OCI-LY1 (cell line): Measurements from ENCODE around the gene COLQ.

Experiments
- H2AFZ ChIP-seq: fragments of 200-600 bp; sonication (generic), shearing (Covaris generic); 2 replicates; pipeline ENCODE4 v1.6.0; 2014; ENCODE audit warnings: antibody characterized with exemption, mild to moderate bottlenecking, low read length
- H3F3A ChIP-seq: fragments of 200-600 bp; sonication (generic), shearing (Covaris generic); 2 replicates; pipeline ENCODE4 v1.6.0; 2014; ENCODE audit warnings: mild to moderate bottlenecking, antibody characterized with exemption, low read length, moderate library complexity; ENCODE audit not compliant: insufficient read depth
- H3K27ac ChIP-seq: fragments of 200-600 bp; sonication (generic); 2 replicates; pipeline ENCODE4 v1.5.1; 2014; ENCODE audit warnings: low read length, mixed run types, mild to moderate bottlenecking, low read depth; ENCODE audit not compliant: poor library complexity, severe bottlenecking
- H3K27me3 ChIP-seq: fragments of 200-600 bp; sonication (generic); 2 replicates; pipeline ENCODE4 v1.6.0; 2014; ENCODE audit warnings: antibody characterized with exemption, mild to moderate bottlenecking, low read length, moderate library complexity; ENCODE audit not compliant: insufficient read depth
- H3K36me3 ChIP-seq: fragments of 200-600 bp; sonication (generic); 2 replicates; pipeline ENCODE4 v1.6.1; 2014; ENCODE audit warnings: mild to moderate bottlenecking, antibody characterized with exemption, low read length, moderate library complexity, mixed read lengths; ENCODE audit not compliant: insufficient read depth
- H3K4me1 ChIP-seq: fragments of 200-600 bp; sonication (generic); 2 replicates; pipeline ENCODE4 v1.5.1; 2014; ENCODE audit warnings: mild to moderate bottlenecking, low read length, moderate library complexity; ENCODE audit not compliant: insufficient read depth, severe bottlenecking
- H3K4me2 ChIP-seq: fragments of 200-600 bp; sonication (generic), shearing (Covaris generic); 2 replicates; pipeline ENCODE4 v1.6.1; 2014; ENCODE audit warnings: low read length
- H3K4me3 ChIP-seq: fragments of 200-600 bp; sonication (generic); 2 replicates; pipeline ENCODE4 v1.5.1; 2014; ENCODE audit warnings: low read length, low read depth, mild to moderate bottlenecking, mixed read lengths; ENCODE audit not compliant: poor library complexity, severe bottlenecking
- H3K79me2 ChIP-seq: fragments of 200-600 bp; shearing (Covaris generic); 2 replicates; pipeline ENCODE4 v1.6.1; 2016; ENCODE audit warnings: mixed run types, low read length, mixed read lengths; ENCODE audit not compliant: insufficient read depth
- H3K9ac ChIP-seq: fragments of 200-600 bp; sonication (generic), shearing (Covaris generic); 2 replicates; pipeline ENCODE4 v1.6.1; 2014; ENCODE audit warnings: mild to moderate bottlenecking, low read length, mixed read lengths
- H3K9me2 ChIP-seq: fragments of 200-600 bp; sonication (generic), shearing (Covaris generic); 2 replicates; pipeline ENCODE4 v1.6.1; 2014; ENCODE audit warnings: low read depth, mild to moderate bottlenecking, low read length, mixed read lengths
- H3K9me3 ChIP-seq: fragments of 200-600 bp; shearing (Covaris generic); 2 replicates; pipeline ENCODE4 v1.6.1; 2014; ENCODE audit warnings: low read length, mixed read lengths
- H4K20me1 ChIP-seq: fragments of 200-600 bp; sonication (generic), shearing (Covaris generic); 2 replicates; pipeline ENCODE4 v1.6.0; 2016; ENCODE audit warnings: mild to moderate bottlenecking, low read length; ENCODE audit not compliant: insufficient read depth
- CTCF ChIP-seq: fragments of 200-600 bp; sonication (generic), shearing (Covaris generic); IDR thresholded peaks from 2 replicates; pipeline ENCODE4 v1.5.1; 2017; ENCODE audit warnings: mild to moderate bottlenecking, antibody characterized with exemption, low read length, moderate library complexity, mixed read lengths
- EZH2 ChIP-seq: fragments of 200-600 bp; sonication (generic), shearing (Covaris generic); IDR thresholded peaks from 2 replicates; pipeline ENCODE4 v1.8.0; 2017; ENCODE audit warnings: borderline replicate concordance, mixed run types, mild to moderate bottlenecking, antibody characterized with exemption, low read length, moderate library complexity, mixed read lengths

The COLQ gene

GRCh38 chr3:15454965-15455364 lies 66.5 kb downstream of the COLQ start:
- no peaks in the 10 kb centered on the region; the same call in 1 of the 2 replicates for H3K27me3 ChIP-seq
- H3K9ac ChIP-seq = no peak overlapping the region

GRCh38 chr3:15453991-15454625 lies 67.4 kb downstream of the COLQ start:
- Histone ChIP-seq H3K36me3 (no peaks in the 10 kb centered on the region), H3K9me2 (no peaks in the 10 kb centered on the region), H3K9ac (no peak overlapping the region), H3K4me1 (no peaks in the 10 kb centered on the region), H3K27ac (no peak overlapping the region), H2AFZ (no peak overlapping the region), H3K27me3 (no peaks in the 10 kb centered on the region; the same call in 1 of the 2 replicates), H3K4me2 (no peak overlapping the region), H3F3A (no peaks in the 10 kb centered on the region), H3K4me3 (no peak overlapping the region), H4K20me1 (no peaks in the 10 kb centered on the region), H3K79me2 (no peaks in the 10 kb centered on the region), H3K9me3 (no peaks in the 10 kb centered on the region)
- TF ChIP-seq EZH2 (no peak), CTCF (no peak)

More at GRCh38 chr3:15454965-15455364, 66.5 kb downstream of the COLQ start:
- no peak overlapping the region for H3K27ac ChIP-seq
- no peak overlapping the region for H3K4me2 ChIP-seq
- no peaks in the 10 kb centered on the region for H3K9me3 ChIP-seq
- H3K36me3 ChIP-seq = no peaks in the 10 kb centered on the region
- H3F3A ChIP-seq = no peaks in the 10 kb centered on the region
- no peak overlapping the region for H2AFZ ChIP-seq
- H3K79me2 ChIP-seq = no peaks in the 10 kb centered on the region
- H3K4me3 ChIP-seq = no peak overlapping the region
- H4K20me1 ChIP-seq = no peaks in the 10 kb centered on the region
- no peaks in the 10 kb centered on the region for H3K4me1 ChIP-seq
- H3K9me2 ChIP-seq = no peaks in the 10 kb centered on the region
- TF ChIP-seq EZH2 (no peak), CTCF (no peak)

DNA sequence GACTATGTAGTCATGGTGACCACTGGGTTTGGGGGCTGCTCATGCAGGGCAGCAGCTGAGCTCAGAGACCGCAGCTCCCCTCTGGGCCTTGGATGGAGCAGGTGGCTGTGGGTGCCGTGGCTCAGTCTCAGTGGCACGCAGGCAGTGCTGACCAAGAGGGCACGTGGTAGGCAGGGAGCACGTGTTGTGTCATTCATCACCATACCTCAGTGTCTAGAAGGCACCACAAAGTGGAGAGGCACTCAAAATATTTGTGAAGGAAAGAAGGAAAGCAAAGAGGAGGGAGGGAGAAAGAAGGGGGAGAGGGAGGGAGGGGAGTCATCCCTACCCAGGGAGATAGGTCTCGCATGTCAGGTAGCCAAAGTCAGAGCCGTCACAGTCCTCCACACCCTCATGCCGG lies 68.0 kb downstream of the COLQ start:
- H3K9ac ChIP-seq = no peak overlapping the region
- H3K4me1 ChIP-seq = no peaks in the 10 kb centered on the region
- H3K27ac ChIP-seq = no peak overlapping the region
- H3K27me3 ChIP-seq = no peaks in the 10 kb centered on the region; the same call in 1 of the 2 replicates
- no peaks in the 10 kb centered on the region for H3K36me3 ChIP-seq
- H3K9me3 ChIP-seq = no peaks in the 10 kb centered on the region
- no peak overlapping the region for H2AFZ ChIP-seq
- H3K79me2 ChIP-seq = no peaks in the 10 kb centered on the region
- H3K4me3 ChIP-seq = no peak overlapping the region
- H3F3A ChIP-seq = no peaks in the 10 kb centered on the region
- no peaks in the 10 kb centered on the region for H4K20me1 ChIP-seq
- no peak overlapping the region for H3K4me2 ChIP-seq
- no peaks in the 10 kb centered on the region for H3K9me2 ChIP-seq
- TF ChIP-seq CTCF (no peak), EZH2 (no peak)
